Activated CD4-positive, alpha-beta T cell treated with anti-CD3 and anti-CD28 coated beads, Interleukin-2, amount 50 U/mL, for 24 hours (primary cell): Measurements from ENCODE around the gene PADI4.

ENCODE experiments used
- DNase-seq, 2 donors: peaks; one replicate each; pipeline ENCODE4 v3.0.0-alpha.2; 2020; ENCODE audit warnings: low read depth in 1 of 2, low spot score in 1 of 2

Gene PADI4

DNA sequence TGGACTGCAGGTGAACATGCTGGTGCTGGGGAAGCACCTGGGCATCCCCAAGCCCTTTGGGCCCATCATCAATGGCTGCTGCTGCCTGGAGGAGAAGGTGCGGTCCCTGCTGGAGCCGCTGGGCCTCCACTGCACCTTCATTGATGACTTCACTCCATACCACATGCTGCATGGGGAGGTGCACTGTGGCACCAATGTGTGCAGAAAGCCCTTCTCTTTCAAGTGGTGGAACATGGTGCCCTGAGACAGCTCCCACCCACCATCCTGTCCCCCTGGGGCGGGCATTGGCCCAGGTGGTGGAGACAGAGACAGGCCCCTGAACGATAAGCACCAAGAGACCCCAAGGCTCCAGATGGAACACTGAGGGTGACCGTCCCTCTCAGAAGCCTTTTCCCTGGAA lies 25.2 kb upstream of the PADI4 start:
- DNase-seq, result no peak

DNA sequence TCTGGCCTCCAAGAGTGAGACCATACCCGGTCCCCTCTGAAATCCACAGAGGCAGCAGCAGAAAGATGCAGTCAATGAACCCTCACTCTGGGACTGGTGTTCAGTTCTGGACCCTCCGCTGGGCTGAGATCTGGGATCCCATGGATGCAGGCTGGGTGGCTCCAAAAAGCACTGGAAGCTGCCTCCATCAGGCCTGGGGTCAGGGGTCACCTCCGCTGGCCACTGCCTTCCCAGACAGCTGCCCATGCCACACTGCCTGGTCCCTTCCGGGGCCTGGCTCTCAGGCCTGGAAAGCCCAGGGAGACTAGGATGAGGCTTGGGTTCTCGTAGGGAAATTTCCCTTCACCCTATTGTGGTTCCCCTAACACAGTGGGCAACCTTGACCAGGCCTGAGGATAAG lies 21.4 kb upstream of the PADI4 start:
- DNase-seq, result no peak

DNA sequence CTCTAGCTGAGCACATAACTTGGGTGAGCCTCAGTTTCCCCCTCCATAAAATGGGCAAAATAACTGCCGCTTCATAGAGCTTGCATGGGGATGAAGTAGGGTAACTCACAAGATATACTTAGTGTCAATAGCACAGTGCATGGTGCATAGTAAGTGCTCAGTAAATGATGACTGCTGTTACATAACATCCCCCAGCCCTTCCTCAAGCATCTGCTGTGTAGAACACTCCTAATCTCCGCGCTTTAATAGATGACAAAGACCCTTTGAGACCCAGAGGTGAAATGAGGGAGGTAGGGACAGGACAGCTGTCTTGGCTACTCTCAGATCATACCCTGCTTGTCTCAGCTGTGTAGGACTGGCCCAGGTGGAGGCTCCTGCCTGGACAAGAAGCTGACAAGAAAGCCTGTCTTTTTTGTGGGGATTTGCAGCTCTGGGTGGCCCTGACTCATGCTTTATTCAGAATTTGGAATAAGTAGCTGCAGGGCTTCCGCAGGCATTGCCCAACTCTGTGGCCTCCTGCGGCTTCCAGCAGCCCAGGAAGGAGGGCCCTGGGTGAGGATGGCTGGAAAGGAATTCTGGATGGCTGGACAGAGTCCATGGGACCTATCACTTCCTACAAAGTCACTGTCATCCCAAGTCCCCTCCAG lies 20.7 kb upstream of the PADI4 start:
- no peak for DNase-seq

DNA sequence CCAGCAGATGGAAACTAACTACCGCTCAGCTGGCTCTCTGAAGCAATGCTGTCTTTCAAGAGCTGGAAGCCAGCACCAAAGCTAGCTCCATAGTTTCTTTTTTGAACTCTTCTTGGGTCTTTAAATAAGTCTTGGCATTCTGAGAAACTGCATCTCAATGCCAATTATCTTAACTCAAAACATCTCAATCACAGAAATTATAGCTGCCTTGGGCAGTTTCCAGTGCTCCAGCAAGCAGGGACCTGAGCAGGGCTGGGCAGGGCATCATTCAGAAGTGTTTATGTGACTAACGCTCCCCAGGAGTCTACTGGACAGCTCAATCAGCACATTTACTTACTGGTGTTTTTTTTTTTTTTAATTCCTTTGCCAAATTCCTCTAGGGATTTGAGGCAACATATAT lies 18.3 kb upstream of the PADI4 start:
- DNase-seq, result no peak

DNA sequence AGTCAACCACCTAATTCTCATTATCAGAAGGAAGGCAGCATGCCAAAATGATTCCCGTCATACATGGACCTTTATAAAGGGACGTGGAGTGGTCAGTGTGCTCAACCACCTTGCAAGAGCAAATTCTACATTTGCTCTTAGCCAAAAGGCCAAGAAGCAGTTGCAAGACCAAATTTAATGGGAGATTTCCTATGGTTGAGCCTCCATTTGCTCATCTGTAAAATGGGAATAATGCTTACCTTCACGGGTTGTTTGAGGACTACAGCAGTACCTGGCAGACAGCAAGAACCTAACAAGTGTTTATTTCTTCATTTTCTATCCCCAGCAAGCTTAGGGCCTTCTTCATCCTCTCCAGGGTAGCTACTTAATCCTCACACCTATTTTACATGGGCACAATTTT lies 17.4 kb upstream of the PADI4 start:
- no peak for DNase-seq

DNA sequence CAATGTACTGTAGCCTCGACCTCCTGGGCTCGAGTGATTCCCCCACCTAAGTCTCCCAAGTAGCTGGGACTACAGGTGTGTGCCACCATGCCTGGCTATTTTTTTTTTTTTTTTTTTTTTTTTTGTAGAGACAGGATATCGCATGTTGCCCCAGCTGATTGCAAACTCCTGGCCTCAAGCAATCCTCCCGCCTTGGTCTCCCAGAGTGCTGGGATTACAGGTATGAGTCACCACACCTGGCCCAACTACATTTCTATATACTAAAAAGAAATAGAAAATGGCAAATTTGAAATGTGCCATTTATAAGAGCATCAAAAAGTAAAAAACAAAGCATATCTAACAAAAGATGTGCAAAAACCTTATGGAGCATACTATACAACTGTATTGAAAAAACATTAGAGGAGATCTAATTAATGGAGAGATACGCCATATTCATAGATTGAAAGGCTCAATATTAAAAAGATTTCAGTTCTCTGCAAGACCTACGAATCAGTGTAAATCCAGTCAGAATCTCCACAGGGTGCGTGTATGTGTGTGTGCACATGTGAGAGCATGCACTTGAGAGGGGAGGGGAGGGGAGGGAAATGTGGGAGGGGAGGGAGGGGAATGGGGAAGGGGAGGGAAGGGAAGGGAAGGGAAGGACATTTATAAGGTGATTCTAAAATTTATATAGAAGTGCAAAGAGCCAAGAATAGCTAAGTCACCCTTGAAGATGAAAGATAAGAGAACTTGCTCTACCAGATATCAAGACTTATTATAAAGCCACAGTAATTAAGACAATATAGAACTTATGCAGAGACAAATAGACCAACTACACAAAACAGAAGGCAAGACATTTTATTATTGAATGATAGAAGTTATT lies 15.5 kb upstream of the PADI4 start:
- DNase-seq, result no peak

DNA sequence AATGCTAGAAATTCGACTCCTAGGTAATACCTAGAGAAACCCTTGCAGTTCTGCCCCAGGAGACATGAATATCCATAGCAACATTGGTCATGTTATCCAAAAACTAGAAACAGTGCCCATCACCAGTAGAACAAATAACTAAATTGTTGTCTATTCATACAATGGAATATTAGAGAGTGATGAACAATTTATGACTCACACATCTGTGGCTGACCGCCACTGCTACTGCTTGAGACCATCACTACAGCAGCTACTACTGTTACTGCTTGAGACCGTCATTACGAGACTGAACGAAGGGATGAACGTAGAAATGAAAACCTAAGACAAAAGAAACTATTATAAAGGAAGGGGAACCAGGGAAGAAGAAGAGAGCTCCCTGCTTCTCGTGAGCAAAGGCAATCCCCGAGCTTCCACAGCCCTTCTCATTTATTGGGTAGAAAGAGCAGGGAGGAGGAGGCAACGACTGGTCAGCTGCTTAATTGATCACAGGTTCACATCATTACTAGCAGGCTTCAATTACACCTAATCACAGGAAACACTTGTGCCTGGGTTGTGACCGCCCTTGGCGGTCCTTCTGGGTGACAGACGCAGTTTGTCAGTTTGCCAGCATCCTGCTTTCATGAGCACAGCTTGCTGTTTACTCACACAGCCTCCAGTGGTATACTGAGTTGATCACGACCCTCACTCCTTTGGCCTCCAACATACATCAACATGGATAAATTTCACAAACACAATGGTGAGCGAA lies 14.1 kb upstream of the PADI4 start:
- DNase-seq, result no peak

DNA sequence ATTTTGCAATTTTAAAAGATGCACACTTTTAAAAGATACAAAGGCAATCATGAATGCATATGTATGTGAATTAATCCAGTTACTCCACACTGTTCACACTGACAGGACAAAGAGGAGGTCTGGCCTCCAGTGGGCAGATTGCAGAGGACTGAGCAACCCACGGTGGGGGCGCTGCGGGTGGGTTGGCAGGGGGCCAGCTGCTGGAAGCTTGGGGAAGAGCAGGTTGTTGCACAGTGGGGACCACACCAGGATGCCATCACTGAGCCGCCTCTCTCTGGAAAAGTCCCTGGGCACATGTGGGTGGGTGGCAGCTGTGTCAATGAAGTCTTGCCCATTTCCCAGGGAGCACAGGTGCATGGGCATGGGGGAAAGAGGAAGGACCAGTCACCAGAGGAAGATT lies 12.7 kb upstream of the PADI4 start:
- no peak for DNase-seq

DNA sequence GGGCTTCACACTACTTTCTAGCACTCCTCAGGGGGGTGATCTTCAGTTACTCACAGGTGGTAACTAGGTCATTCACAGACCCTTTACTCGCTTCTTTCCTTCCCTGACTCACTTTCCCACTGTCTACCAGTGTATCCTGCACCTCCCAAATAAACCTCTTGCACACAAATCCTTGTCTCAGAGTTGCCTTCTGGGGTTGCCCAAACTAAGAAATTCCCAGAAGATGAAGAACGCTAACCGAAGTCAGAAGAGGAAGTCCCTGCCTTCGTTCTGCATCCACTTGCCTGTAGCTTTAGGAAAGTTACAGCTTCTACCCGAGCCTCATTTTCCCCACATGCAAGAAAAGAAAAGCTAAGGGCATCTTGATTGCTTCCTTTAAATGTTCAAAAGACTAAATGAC lies 11.9 kb upstream of the PADI4 start:
- no peak for DNase-seq

DNA sequence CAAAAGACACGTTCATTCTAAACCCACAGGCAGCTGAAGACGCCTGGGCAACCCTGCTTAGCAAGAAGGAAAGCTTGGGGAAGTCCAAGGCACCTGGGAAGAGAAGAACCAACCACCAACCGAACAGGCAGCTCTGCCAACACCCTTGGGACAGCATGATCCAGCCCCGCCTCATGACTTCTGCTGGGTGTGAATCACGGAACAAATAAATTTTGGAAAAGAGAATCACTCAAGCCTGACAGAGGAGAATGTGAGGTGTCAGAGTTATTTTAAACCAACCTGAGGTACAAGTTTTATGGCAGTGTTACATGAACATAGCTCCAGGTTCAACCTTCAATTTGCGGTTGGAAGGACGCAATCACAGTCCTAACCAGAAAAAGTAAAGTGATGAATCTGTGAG lies 10.0 kb upstream of the PADI4 start:
- no peak for DNase-seq

DNA sequence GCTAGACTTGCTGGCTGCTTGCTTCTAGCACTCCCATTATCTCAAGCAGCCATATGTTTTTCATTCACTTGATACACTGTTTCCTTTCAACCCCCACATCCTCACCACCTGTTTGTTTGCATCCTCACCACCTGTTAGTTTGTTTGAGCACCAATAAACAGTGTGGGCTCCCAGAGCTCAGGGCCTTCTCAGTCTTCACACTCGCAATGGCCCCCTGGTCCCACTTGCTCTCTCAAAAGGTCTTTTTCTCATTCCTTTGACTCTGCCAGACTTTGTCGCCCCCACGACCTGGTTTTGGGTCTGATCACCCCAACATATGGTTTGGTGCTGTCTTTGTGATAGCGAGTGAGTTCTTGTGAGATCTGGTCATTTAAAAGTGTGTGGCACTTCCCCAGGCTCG lies 6.2 kb upstream of the PADI4 start:
- DNase-seq, result no peak

DNA sequence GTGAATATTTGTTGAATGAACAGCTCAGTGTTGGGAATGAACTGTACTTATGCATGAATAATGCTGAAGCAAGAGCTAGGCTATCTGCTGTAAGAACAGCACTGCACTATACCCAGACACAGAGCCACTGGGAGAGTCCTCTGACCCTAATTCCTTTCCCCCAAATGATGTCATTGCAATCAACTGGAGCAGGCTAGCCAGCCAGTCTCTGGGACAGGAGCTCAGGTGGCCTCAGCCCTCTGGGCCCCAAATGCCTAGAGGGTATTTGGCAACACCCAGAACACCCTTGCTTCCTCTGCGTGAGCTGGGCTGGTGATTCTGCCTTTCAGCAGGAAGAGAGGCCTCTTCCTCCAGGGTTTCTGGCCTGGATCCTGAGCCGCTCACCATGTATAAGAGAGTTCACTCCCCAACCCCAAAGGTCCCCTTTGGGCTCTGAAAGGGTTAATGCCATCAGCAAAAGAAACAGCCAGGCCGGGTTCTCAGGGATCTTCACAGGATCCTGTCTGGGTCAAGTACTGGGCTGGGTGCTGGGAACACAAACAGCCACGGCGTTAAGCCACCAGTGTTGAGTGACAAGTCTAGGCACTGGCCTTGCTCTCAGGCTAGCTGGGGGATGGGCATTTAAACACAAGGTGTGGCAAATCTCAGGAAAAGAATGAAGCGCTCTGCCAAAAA lies 3.7 kb upstream of the PADI4 start:
- DNase-seq, result no peak

DNA sequence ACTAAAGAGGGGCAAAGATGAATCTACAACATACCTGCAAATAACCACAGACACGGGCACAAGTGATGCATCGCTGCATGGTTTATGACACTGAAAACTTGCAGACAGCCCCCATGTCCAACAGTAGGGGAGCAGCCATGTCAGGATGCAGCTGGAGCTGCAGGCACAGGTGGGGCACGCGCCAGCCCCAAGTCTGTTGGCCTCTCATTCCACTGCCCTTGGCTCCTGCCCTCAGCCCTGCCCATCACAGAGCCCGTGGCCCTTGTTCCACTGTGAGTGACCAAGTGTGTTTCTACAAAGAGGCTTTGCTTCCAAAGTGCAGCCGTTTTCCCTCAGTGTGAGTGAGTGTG lies 3.2 kb upstream of the PADI4 start:
- DNase-seq, result no peak

DNA sequence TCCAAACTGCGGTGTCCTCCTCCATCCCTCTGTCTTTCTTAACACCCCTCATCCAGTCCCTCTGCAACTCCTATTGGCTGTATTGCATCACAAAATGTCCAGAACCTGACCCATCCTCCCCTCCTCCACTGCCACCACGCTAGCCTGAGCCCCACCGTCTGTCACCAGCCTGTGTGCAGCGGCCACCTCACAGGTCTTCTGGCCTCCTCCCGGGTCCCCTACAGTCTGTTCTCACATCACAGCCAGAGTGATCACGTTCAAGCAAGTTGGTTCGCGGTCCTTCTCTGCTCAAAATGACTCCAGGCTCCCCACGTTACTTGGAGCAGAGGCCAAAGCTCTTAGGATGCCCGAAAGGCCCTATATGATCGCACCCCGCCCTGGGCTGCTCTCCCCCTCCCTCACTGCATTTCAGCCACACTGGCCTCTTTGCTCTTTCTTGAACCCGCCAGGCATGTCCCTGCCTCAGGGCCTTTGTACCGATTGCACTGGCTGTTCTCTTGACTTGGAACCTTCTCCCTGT lies 2.4 kb upstream of the PADI4 start:
- no peak for DNase-seq

DNA sequence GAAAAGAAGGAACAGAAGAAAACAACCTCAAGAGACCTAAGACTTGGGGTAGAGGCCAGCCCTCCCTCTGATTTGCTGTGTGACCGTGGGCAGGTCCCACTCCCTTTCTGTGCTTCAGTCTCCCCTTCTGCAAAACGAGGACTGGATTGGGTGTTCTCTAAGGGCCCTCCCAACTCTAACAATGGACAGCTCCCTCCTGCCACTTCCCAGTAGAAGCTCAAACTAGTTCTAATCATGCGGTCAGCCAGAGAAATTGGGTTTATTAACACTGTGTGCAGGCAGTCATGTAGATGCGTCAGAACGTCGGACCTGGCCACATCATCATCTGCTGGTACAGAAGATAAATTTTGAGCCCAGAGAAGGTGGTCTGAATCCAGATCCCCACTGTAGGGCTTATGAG lies 1.6 kb upstream of the PADI4 start:
- DNase-seq, result no peak

DNA sequence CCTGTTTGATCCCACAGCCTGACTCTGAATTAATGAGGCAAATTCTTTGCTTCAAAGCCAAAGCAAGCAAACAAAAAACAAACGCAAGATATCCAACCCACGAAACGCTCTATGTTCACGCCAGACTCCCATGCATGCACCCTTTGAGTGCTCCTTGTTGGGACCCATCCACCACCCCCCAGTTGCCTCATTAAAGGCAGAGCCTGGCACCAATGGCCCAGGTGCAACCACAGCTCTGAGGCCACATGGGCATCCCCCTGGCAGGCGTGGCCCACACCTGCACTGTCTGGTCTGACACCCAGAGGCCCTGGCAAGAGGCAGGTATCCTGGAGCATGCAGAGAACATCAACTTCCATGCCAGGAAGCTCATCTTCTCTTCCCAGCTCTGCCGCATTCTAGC lies 1.1 kb upstream of the PADI4 start:
- DNase-seq, result no peak

DNA sequence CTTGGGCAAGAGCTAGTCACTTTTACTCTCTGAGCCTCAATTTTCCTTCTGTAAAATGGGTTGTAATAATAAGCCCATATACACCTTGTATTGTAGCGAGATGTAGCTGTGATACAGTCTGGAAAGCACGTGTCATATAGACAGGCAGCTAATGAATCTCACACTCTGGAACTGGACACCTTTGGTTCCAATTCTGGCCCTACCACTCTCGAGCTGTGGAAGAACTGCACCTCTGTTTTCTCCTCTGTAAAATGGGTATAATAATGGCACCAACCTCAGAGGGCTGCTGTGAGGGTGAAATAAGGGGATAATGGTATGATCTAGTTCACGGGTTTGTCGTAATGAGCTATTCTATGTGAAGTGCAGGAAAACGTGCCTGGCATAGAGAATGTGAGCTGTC lies 668 bp upstream of the PADI4 start:
- DNase-seq, result no peak

DNA sequence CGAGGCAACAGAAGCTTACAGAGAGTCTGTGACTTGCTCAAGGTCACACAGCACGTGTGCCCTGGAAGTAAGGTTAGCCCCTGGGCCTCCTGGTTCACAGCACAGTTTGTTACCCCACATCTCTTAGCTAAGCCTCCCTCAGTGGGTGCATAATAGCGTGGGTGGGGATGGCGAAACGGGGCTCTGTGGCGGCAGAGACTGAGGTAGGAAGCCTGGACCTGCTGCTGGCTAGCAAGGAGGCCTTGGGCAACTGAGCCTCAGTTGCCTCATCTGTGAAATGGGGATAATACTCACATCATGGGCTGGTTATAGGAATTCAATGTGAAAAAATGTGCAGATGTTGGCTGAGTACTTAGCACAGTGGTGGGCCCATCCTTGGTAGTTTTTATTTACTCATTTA lies 596 bp downstream of the PADI4 start:
- no peak for DNase-seq

DNA sequence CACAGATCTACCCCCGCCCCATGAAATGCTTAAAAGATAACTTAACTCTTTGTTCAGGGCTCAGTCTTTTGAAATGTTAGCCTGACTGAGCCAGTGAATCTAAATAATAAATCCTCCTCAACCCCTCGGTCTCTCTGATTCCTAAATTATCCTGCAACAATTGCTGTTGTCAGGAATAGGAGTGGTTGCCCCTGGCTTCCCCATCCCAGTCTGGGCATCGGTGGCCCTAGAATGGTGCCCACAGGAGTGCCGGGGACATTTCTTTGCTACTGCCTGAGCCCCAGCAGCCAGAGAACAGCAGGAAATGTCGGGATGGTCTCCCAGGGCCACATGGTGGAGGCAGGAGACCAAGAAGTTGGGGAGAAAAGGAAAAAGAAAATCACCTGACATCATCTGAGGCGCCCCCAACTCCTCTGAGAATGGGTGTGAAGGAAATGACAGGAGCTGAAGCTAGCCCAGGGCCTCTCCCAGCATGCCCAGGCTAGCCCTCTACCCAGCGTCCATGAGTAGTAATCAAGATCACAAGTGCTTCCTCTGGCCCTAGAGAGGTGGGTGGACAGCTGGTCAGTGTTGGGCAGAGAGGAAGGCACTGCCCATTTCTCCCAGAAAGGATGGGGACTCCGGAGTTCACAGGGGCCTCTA lies 1.6 kb downstream of the PADI4 start:
- no peak for DNase-seq

DNA sequence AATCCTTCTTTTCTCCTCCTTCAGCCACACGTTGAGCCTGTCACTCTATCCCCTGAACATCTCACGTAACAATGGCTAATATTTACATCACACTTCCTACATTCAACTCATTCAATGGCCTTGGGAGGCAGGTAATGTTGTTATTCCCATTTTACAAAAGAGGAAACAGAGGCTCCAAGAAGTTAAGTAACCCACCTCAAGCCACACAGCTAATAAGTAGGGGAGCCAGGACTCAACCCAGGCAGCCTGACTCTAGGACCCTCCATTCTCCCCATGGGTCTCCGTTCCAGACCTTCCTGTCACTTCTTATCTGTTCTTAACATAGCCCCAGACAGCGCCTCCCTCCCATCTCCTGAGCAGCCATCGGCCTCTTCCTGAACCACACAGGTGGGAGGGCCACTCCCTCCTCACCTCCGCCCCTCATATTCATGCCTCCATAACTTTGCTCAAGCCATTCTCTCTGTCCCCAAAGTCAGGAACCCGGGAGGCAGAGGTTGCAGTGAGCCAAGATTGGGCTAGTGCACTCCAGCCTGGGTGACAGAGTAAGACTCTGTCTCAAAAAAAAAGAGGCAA lies 2.2 kb downstream of the PADI4 start:
- no peak for DNase-seq
